GM21723 (cell line): ENCODE results near the gene TLE2.
A peak's percentile ranks its signal among the peaks of the same experiment; 100 is the strongest.
"Not testable (repeated sequence)": the region's sequence is repeated elsewhere in the genome, so short reads cannot be mapped to it uniquely, and the experiment has no call there.

Source experiments
- ATAC-seq: cut with Tn5 transposase; IDR thresholded peaks from one replicate; pipeline ENCODE4 v1.9.1; 2021; ENCODE audit warnings: mild to moderate bottlenecking, moderate library complexity; ENCODE audit not compliant: unreplicated experiment

The TLE2 gene

GRCh38 chr19:2988568-2988967, 40.5 kb downstream of the TLE2 start:
- ATAC-seq = no peak

- ATAC-seq = no peak
These were observed 41.3 kb downstream of the TLE2 start for GRCh38 chr19:2987797-2988196.

- no peak for ATAC-seq
These were observed 42.0 kb downstream of the TLE2 start for GRCh38 chr19:2986951-2987524.

- ATAC-seq = no peak
These were observed 44.9 kb downstream of the TLE2 start for GRCh38 chr19:2984215-2984528.

GRCh38 chr19:2983351-2984214, 45.5 kb downstream of the TLE2 start:
- ATAC-seq = no peak

- no peak for ATAC-seq
These were observed 46.1 kb downstream of the TLE2 start for GRCh38 chr19:2982983-2983350.

GRCh38 chr19:2982561-2982960, 46.5 kb downstream of the TLE2 start:
- no peak for ATAC-seq

GRCh38 chr19:2981898-2982297, 47.2 kb downstream of the TLE2 start:
- ATAC-seq = no peak

GRCh38 chr19:2978772-2979171, 50.3 kb downstream of the TLE2 start:
- no peak for ATAC-seq

- no peak for ATAC-seq
These were observed 50.8 kb downstream of the TLE2 start for GRCh38 chr19:2978166-2978767.

GRCh38 chr19:2977746-2978138, 51.3 kb downstream of the TLE2 start:
- peak; percentile 26 for ATAC-seq

- ATAC-seq = peak; percentile 84
These were observed 51.9 kb downstream of the TLE2 start, which contains the start of gene TLE6 for GRCh38 chr19:2977001-2977745. TSS of gene TLE6 (plus strand) at chr19:2977564. CDS start at chr19:2978234, 670 bp downstream.

- no peak for ATAC-seq
These were observed 52.5 kb downstream of the TLE2 start for GRCh38 chr19:2976609-2977000.

- ATAC-seq = no peak
These were observed 54.6 kb downstream of the TLE2 start for GRCh38 chr19:2974342-2975041.

GRCh38 chr19:2973229-2973628, 55.9 kb downstream of the TLE2 start:
- no peak for ATAC-seq

- ATAC-seq = no peak
These were observed 58.8 kb downstream of the TLE2 start for GRCh38 chr19:2970201-2970835.

- no peak for ATAC-seq
These were observed 60.0 kb downstream of the TLE2 start for GRCh38 chr19:2969104-2969504.

GRCh38 chr19:2967972-2968371, 61.1 kb downstream of the TLE2 start:
- no peak for ATAC-seq

- no peak for ATAC-seq
These were observed 64.2 kb downstream of the TLE2 start for GRCh38 chr19:2964874-2965273.

- ATAC-seq = not testable (repeated sequence)
These were observed 65.4 kb downstream of the TLE2 start for GRCh38 chr19:2963631-2964030.
